Globus pallidus (tissue), 1 donor: ENCODE data around the gene ZCCHC18.
"Not testable (repeated sequence)": the region's sequence is repeated elsewhere in the genome, so short reads cannot be mapped to it uniquely, and the experiment has no call there.

Experiments
- DNase-seq: peaks from one replicate; pipeline ENCODE4 v3.0.0-alpha.2; 2015; ENCODE audit warnings: low spot score

Gene ZCCHC18

GRCh38 chrX:104112326-104112951 is at the start of gene ZCCHC18:
ZCCHC18 (plus strand) TSS chrX:104112523; CDS start chrX:104114112, 1,589 bp downstream.
- DNase-seq: peak; percentile 47

- DNase-seq: not testable (repeated sequence)
Measured at GRCh38 chrX:104062636-104063035, 49.7 kb upstream of the ZCCHC18 start.

- DNase-seq: not testable (repeated sequence)
Measured at GRCh38 chrX:104075778-104076445, 36.4 kb upstream of the ZCCHC18 start, which contains the start of gene TMSB15C. TMSB15C (minus strand) TSS chrX:104076236.

- DNase-seq: not testable (repeated sequence)
Measured at GRCh38 chrX:104077854-104078253, 34.5 kb upstream of the ZCCHC18 start.

- DNase-seq: no peak
Measured at GRCh38 chrX:104084063-104084462, 28.3 kb upstream of the ZCCHC18 start.

GRCh38 chrX:104084534-104085277 is 27.6 kb upstream of the ZCCHC18 start:
- DNase-seq: no peak

- DNase-seq: no peak
Measured at GRCh38 chrX:104085477-104085876, 26.8 kb upstream of the ZCCHC18 start.

- DNase-seq: no peak
Measured at GRCh38 chrX:104085919-104086318, 26.4 kb upstream of the ZCCHC18 start.

- DNase-seq: peak; percentile 75
Measured at GRCh38 chrX:104098151-104098808, 14.0 kb upstream of the ZCCHC18 start.

GRCh38 chrX:104098919-104099318 is 13.4 kb upstream of the ZCCHC18 start:
- DNase-seq: no peak

GRCh38 chrX:104104676-104105075 is 7.6 kb upstream of the ZCCHC18 start:
- no peak for DNase-seq

GRCh38 chrX:104105330-104106262 is 6.7 kb upstream of the ZCCHC18 start:
- no peak for DNase-seq

- no peak for DNase-seq
Measured at GRCh38 chrX:104108955-104109354, 3.4 kb upstream of the ZCCHC18 start.

- DNase-seq: not testable (repeated sequence)
Measured at GRCh38 chrX:104110491-104111240, 1.7 kb upstream of the ZCCHC18 start.

- DNase-seq: peak; percentile 43
Measured at GRCh38 chrX:104113222-104113965, 1.1 kb downstream of the ZCCHC18 start.

- no peak for DNase-seq
Measured at GRCh38 chrX:104117759-104118158, 5.4 kb downstream of the ZCCHC18 start.

- DNase-seq: no peak
Measured at GRCh38 chrX:104118765-104119164, 6.4 kb downstream of the ZCCHC18 start.

GRCh38 chrX:104122829-104123228 is 10.5 kb downstream of the ZCCHC18 start:
- no peak for DNase-seq

- DNase-seq: no peak
Measured at GRCh38 chrX:104126856-104127255, 14.5 kb downstream of the ZCCHC18 start.

GRCh38 chrX:104130808-104131207 is 18.5 kb downstream of the ZCCHC18 start:
- no peak for DNase-seq
